Stimulated activated CD8-positive, alpha-beta memory T cell treated with anti-CD3 and anti-CD28 coated beads, Interleukin-4, amount 100 ng/mL, for 48 hours (primary cell): ENCODE data around the gene PICALM.

ENCODE experiments used
- DNase-seq: peaks from one replicate; pipeline ENCODE4 v3.0.0-alpha.2; 2020

PICALM gene

GRCh38 chr11:86079421-86079820 is 10.5 kb upstream of the PICALM start:
- DNase-seq, result no peak

GRCh38 chr11:86073948-86074347 is 5.1 kb upstream of the PICALM start:
- no peak for DNase-seq

DNA sequence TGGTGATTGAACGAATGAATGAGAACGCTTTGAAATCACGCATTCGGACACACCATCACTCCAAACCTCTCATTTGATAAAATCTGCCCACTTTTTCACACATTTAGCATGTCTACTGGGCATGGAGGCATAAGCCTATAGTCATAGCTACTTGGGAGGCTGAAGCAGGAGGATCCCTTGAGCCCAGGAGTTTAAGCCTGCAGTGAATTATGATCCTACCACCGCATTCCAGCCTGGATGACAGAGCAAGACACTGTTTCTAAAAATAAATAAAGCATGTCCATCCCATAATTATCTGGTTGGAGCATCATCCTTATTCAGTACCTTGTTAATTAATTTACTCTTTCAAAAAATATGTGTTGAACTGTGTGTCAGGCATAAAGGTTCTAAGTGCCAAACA is 3.3 kb upstream of the PICALM start:
- no peak for DNase-seq

- DNase-seq, result no peak
Observed at GRCh38 chr11:86070142-86071056, 1.5 kb upstream of the PICALM start.

- no peak for DNase-seq
Observed at GRCh38 chr11:86069408-86070101, 671 bp upstream of the PICALM start.

GRCh38 chr11:86068138-86068871 is 579 bp downstream of the PICALM start:
- peak; percentile 62 for DNase-seq

DNA sequence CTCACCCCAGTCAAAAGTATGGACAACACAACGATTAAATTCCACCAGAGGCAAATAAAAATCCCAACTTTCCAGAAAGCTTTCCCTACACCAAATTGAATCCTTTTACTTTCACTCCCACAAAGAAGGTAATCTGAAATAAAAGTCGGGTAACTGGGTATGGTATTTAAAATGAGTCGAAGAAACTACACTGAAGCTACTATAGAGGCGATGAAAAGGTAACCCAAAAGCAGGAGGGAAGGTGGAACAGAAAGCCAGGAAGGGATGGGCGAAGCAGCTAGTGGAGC is 1.1 kb downstream of the PICALM start:
- no peak for DNase-seq

DNA sequence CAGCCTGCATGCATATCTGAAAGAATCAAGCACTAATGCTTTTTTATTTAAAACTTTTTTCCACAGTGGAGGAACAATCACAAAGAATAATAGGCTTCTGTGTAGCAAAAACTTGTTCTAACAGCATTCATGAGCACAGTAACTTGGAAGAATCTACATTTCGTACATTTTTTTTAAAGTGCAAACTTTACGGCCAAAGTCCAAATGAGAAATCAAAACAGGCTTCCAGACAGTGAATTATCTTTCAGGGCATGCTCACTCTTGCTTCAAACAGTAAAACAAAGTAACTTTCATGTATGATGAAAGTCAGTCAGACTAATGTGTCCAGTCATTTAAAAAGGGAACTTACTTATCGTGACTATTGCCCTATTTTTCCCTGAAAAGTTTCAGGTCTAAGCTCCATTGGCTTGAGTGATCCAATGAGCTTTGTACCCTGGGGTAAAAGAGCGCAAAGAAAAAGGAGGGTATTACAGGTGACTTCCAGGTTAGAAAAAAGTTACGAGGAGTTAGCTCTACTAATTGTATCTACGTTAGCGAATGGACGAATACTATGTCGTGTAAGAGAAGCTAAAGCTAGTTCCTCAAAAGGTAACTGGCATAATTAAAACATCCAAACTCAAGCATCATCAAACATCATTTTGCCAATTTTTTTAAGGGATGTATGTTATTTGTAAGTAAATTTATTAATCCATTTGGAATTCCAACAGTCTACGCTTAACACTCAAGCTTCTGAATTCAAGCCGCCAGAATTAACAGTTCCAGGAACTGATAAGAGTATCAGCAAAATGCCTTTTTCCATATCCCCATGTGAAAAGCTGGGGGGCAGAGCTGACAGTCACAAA is 1.7 kb downstream of the PICALM start:
- no peak for DNase-seq

DNA sequence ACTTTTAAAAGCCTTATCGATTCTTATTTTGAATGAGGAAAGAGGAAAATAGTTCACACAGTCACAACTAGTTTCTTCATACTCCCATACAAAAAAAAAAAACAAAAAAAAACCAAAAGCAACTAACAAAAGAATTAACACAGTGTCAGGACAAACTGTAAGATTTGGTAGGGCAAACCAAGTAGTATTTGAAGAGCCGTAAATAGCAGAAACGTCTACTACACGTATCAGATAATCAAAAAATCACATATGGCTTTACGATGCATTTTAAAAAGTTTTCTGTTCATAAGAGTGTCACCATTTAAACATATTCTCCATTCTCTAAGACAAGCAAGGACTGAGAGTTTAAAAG is 2.3 kb downstream of the PICALM start:
- DNase-seq, result no peak

- DNase-seq, result no peak
Observed at GRCh38 chr11:86066033-86066432, 2.9 kb downstream of the PICALM start.

DNA sequence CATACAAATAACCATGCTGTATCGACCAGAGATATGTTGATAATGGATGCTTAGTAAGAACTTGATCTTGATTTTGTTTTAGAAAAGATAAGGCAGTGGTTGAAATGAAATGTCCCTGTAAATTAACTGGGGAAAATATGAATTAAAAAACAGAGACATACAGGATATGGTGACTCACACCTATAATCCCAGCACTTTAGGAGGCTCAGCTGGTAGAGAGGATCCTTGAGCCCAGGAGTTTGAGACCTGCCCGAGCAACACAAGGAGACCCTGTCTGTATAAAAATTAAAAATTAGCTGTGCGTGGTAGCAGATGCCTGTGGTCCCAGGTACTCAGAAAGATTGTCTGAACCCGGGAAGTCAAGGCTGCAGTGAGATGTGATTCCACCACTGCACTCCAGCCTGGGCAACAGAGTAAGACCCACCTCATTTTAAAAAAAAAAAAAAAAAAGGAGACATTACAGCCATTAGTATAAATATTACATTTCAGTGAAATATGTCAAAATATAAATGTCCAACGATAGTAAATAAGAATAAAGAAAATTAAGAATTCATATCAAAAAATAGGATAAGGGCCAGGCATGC is 4.6 kb downstream of the PICALM start:
- no peak for DNase-seq

GRCh38 chr11:86063536-86063935 is 5.3 kb downstream of the PICALM start:
- no peak for DNase-seq

DNA sequence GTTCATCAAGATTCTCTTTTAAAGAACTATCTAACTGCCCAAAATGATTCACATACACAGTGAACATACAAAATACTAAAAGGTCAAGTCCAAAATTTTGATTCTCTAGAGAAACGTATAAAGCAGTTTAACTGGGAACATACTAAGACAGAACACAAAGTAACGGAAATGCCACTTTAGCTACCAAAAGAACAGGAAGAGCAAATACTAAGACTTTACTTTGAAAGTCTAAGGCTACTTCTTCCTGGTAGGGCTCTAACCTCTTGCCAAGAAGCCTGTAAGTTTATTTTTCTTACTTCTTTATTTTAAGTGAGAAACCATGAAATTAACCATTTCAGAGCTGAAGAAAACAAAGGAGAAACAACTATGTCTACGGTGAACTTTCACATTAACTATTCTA is 6.2 kb downstream of the PICALM start:
- DNase-seq, result no peak

DNA sequence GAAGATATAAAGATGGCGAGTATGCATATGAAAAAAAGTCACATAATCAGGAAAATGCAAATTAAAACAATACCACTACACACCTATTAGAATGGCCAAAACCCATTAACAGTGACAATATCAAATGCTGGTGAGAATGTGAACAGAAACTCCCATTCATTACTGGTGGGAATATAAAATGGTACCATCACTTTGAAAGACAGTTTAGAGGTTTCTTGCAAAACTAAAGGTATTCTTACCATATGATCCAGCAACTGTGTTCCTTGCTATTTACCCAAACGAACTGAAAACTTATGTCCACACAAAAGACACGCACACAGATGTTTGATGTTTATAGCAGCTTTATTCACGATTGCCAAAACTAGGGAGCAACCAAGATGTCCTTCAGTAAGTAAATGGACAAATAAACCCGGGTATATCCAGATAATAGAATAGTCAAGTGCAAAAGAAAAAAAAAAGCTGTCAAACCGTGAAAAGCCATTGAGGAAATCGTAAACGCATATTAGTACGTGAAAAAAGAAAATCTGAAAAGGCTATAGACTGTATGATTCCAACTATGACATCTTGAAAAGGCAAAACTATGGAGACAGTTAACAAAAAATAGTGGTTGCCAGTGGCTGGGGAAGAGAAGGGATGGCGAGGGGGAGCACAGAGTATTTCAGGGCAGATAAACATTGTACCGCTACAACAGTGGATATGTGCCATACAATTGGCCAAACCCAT is 7.2 kb downstream of the PICALM start:
- no peak for DNase-seq

GRCh38 chr11:86060544-86060943 is 8.3 kb downstream of the PICALM start:
- DNase-seq, result no peak

DNA sequence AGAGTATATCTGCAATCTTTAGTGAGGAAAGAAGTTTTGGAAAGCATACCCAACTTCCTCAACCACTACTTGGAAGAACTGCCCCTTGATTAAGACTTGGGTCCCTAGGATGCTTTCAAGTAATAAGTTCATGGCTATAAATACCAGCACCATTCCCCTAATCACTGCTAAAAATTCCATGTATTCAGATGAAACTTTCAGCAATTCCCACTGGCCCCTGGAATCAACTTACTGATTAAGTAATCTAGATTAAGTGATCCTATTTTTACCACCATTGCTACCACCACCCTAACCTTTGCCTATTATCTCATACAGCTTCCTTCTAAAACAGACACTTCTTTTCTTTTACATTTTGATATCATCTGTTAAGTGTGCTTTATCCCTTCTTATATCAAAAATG is 10.5 kb downstream of the PICALM start:
- DNase-seq, result no peak

DNA sequence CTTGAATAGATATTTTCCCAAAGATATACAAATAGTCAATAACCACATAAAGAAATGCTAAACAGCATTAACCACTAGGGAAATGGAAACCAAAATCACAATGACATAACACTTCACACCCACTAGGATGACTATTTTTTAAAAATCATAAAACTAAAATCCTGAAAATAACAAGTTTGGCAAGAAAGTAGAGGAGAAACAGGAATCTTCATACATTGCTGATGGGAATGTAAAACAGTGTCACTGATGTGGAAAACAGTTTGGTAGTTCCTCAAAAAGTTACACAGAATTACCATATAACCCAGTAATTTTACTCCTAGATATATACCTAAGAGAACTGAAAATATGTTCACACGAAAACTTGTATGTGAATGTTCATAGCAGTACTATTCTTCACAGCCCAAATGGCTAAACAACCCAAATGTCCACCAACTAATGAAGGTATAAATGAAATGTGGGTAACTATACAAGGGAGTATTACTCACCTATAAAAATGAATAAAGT is 12.5 kb downstream of the PICALM start:
- DNase-seq, result no peak

- DNase-seq, result no peak
Observed at GRCh38 chr11:86052693-86053641, 15.9 kb downstream of the PICALM start.

- DNase-seq, result no peak
Observed at GRCh38 chr11:86050196-86050709, 18.6 kb downstream of the PICALM start.

DNA sequence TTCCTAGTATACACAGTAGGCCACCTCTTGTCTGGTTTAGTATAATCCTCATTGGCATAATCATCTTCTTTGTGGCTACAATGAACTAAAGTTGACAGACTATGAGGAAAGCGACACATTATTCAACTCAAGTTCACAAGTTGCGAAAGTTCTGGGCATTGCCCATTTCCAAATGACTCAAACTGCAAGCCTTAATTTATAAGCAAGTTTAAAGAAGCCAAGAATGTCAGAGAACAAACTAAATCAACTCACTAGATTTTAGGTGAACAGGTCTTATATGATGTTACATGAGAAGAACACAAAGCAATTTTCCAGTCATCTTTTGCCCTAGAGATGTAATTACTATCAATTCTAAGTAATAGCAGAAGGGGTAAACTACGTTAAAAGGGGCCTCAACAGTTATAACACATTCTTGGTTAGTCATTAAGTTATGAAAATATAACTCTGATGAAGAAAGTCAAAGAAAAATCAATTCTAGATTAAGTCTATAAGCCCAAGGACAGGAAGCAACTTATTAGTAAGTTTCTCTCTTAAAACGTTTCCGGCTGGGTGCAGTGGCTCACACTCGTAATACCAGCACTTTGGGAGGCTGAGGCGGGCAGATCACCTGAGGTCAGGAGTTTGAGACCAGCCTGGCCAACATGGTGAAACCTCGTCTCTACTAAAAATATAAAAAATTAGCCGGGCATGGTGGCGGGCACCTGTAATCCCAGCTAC is 21.5 kb downstream of the PICALM start:
- peak; percentile 58 for DNase-seq
